ENCODE results near the gene SMTNL2. TPM values are rescaled to one million over a fixed set of nuclear protein-coding genes. Genes with fewer than 3 reads are reported as not detected.
"Not testable (repeated sequence)": the region's sequence is repeated elsewhere in the genome, so short reads cannot be mapped to it uniquely, and the experiment has no call there.

Gene SMTNL2
- total RNA-seq, 1 donor: not detected

GRCh38 chr17:4609761-4610160 is 25.4 kb downstream of the SMTNL2 start:
- Histone ChIP-seq H3K4me1 (ENCODE audit: insufficient read depth, low read length) (peaks cover 16% of the 10 kb centered on the region), H3K9me3 (ENCODE audit: low read depth, low read length) (no peaks in the 10 kb centered on the region), H3K4me3 (ENCODE audit: low read length) (no peak overlapping the region)

GRCh38 chr17:4610162-4610561 is 25.8 kb downstream of the SMTNL2 start:
- Histone ChIP-seq H3K9me3 (ENCODE audit: low read depth, low read length) (no peaks in the 10 kb centered on the region), H3K4me3 (ENCODE audit: low read length) (no peak overlapping the region), H3K27me3 (ENCODE audit: insufficient read depth, low read length) (no peaks in the 10 kb centered on the region), H3K4me1 (ENCODE audit: insufficient read depth, low read length) (peaks cover 16% of the 10 kb centered on the region)

More at GRCh38 chr17:4609761-4610160, 25.4 kb downstream of the SMTNL2 start:
- H3K27me3 ChIP-seq (ENCODE audit: insufficient read depth, low read length): no peaks in the 10 kb centered on the region

GRCh38 chr17:4610656-4611055 is 26.3 kb downstream of the SMTNL2 start:
- Histone ChIP-seq H3K27me3 (ENCODE audit: insufficient read depth, low read length) (no peaks in the 10 kb centered on the region), H3K9me3 (ENCODE audit: low read depth, low read length) (no peaks in the 10 kb centered on the region), H3K4me3 (ENCODE audit: low read length) (no peak overlapping the region), H3K4me1 (ENCODE audit: insufficient read depth, low read length) (peaks cover 16% of the 10 kb centered on the region)

GRCh38 chr17:4616476-4616875 is 32.1 kb downstream of the SMTNL2 start:
- H3K27me3 ChIP-seq (ENCODE audit: insufficient read depth, low read length): no peaks in the 10 kb centered on the region
- no peaks in the 10 kb centered on the region for H3K4me1 ChIP-seq (ENCODE audit: insufficient read depth, low read length)
- no peak overlapping the region for H3K4me3 ChIP-seq (ENCODE audit: low read length)
- no peaks in the 10 kb centered on the region for H3K9me3 ChIP-seq (ENCODE audit: low read depth, low read length)

- Histone ChIP-seq H3K4me3 (ENCODE audit: low read length) (no peak overlapping the region), H3K9me3 (ENCODE audit: low read depth, low read length) (no peaks in the 10 kb centered on the region), H3K4me1 (ENCODE audit: insufficient read depth, low read length) (no peaks in the 10 kb centered on the region), H3K27me3 (ENCODE audit: insufficient read depth, low read length) (no peaks in the 10 kb centered on the region)
Observed at GRCh38 chr17:4617090-4617489, 32.8 kb downstream of the SMTNL2 start.

GRCh38 chr17:4617590-4618351 is 33.4 kb downstream of the SMTNL2 start:
- H3K4me3 ChIP-seq (ENCODE audit: low read length): no peak overlapping the region
- H3K9me3 ChIP-seq (ENCODE audit: low read depth, low read length): no peaks in the 10 kb centered on the region
- H3K4me1 ChIP-seq (ENCODE audit: insufficient read depth, low read length): no peaks in the 10 kb centered on the region
- no peaks in the 10 kb centered on the region for H3K27me3 ChIP-seq (ENCODE audit: insufficient read depth, low read length)

GRCh38 chr17:4620531-4621101 is 36.3 kb downstream of the SMTNL2 start:
- Histone ChIP-seq H3K9me3 (ENCODE audit: low read depth, low read length) (no peaks in the 10 kb centered on the region), H3K27me3 (ENCODE audit: insufficient read depth, low read length) (no peaks in the 10 kb centered on the region), H3K4me1 (ENCODE audit: insufficient read depth, low read length) (no peaks in the 10 kb centered on the region), H3K4me3 (ENCODE audit: low read length) (no peak overlapping the region)

- H3K4me1 ChIP-seq (ENCODE audit: insufficient read depth, low read length): no peaks in the 10 kb centered on the region
- H3K27me3 ChIP-seq (ENCODE audit: insufficient read depth, low read length): no peaks in the 10 kb centered on the region
- H3K4me3 ChIP-seq (ENCODE audit: low read length): no peak overlapping the region
- H3K9me3 ChIP-seq (ENCODE audit: low read depth, low read length): no peaks in the 10 kb centered on the region
Observed at GRCh38 chr17:4622375-4622774, 38.0 kb downstream of the SMTNL2 start.

GRCh38 chr17:4623249-4623648 is 38.9 kb downstream of the SMTNL2 start:
- Histone ChIP-seq H3K4me1 (ENCODE audit: insufficient read depth, low read length) (no peaks in the 10 kb centered on the region), H3K27me3 (ENCODE audit: insufficient read depth, low read length) (no peaks in the 10 kb centered on the region), H3K4me3 (ENCODE audit: low read length) (no peak overlapping the region), H3K9me3 (ENCODE audit: low read depth, low read length) (no peaks in the 10 kb centered on the region)

GRCh38 chr17:4624451-4624911 is 40.2 kb downstream of the SMTNL2 start:
- H3K4me3 ChIP-seq (ENCODE audit: low read length); H3K4me1 ChIP-seq (ENCODE audit: insufficient read depth, low read length); H3K9me3 ChIP-seq (ENCODE audit: low read depth, low read length); H3K27me3 ChIP-seq (ENCODE audit: insufficient read depth, low read length): not testable (repeated sequence)

GRCh38 chr17:4625181-4625617 is 40.9 kb downstream of the SMTNL2 start:
- Histone ChIP-seq H3K27me3 (ENCODE audit: insufficient read depth, low read length) (no peaks in the 10 kb centered on the region), H3K9me3 (ENCODE audit: low read depth, low read length) (no peaks in the 10 kb centered on the region), H3K4me3 (ENCODE audit: low read length) (no peak overlapping the region), H3K4me1 (ENCODE audit: insufficient read depth, low read length) (no peaks in the 10 kb centered on the region)

GRCh38 chr17:4626734-4627256 is 42.5 kb downstream of the SMTNL2 start:
- Histone ChIP-seq H3K4me3 (ENCODE audit: low read length) (no peak overlapping the region), H3K4me1 (ENCODE audit: insufficient read depth, low read length) (no peaks in the 10 kb centered on the region), H3K9me3 (ENCODE audit: low read depth, low read length) (no peaks in the 10 kb centered on the region), H3K27me3 (ENCODE audit: insufficient read depth, low read length) (no peaks in the 10 kb centered on the region)

- peaks cover 16% of the 10 kb centered on the region for H3K4me1 ChIP-seq (ENCODE audit: insufficient read depth, low read length)
- H3K4me3 ChIP-seq (ENCODE audit: low read length): no peak overlapping the region
- no peaks in the 10 kb centered on the region for H3K9me3 ChIP-seq (ENCODE audit: low read depth, low read length)
- no peaks in the 10 kb centered on the region for H3K27me3 ChIP-seq (ENCODE audit: insufficient read depth, low read length)
Observed at GRCh38 chr17:4631431-4631830, 47.1 kb downstream of the SMTNL2 start.

GRCh38 chr17:4631836-4632580 is 47.7 kb downstream of the SMTNL2 start:
- Histone ChIP-seq H3K9me3 (ENCODE audit: low read depth, low read length) (no peaks in the 10 kb centered on the region), H3K27me3 (ENCODE audit: insufficient read depth, low read length) (no peaks in the 10 kb centered on the region), H3K4me1 (ENCODE audit: insufficient read depth, low read length) (peaks cover 22% of the 10 kb centered on the region), H3K4me3 (ENCODE audit: low read length) (no peak overlapping the region)

GRCh38 chr17:4632581-4632920 is 48.2 kb downstream of the SMTNL2 start:
- Histone ChIP-seq H3K27me3 (ENCODE audit: insufficient read depth, low read length) (peaks cover 3% of the 10 kb centered on the region), H3K4me3 (ENCODE audit: low read length) (no peak overlapping the region), H3K9me3 (ENCODE audit: low read depth, low read length) (no peaks in the 10 kb centered on the region), H3K4me1 (ENCODE audit: insufficient read depth, low read length) (peaks cover 26% of the 10 kb centered on the region)
